Posterior cingulate gyrus (tissue), 11 donors: ENCODE data around the gene GPR62.

ENCODE experiments used
- DNase-seq, 10 donors: peaks; one replicate each; pipeline versions ENCODE4 v3.0.0 to v3.0.0-alpha.2; 2020 to 2021; ENCODE audit warnings: mixed read lengths in 3 of 10
- intact Hi-C: fragments of 100-400 bp; cut with DNase I; formaldehyde crosslinking; loops from one replicate; pipeline ENCODE4 v1.15.1; 2023

GPR62 gene

DNA sequence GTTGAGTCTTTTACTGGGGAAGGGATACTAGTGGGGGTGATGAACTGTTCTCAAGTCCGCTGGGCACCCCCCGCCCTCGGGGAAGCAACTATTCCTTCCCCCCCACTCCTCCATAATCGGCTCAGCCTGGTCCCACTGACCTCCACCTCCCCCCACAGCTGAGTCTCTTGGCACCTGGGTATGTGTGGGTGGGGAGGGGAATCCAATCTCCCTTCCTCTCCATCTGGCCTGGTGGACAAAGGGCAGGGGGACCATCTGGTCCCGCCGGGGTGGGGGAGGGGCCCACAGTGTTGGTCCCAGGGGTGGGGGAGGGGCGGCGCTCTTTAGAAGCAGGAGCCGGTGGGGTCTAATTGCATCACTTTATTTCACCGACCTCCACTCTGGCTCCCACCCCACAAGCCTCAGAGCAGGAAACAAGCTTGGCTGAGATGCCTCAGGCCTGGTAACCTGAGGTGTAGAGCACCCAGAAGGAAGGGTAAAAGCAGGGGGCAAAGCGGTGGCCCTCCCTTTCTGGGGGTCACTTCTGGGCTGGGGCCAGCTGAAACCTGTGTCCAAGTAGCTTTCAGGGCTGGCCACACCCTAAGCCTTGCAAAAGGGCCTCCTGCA lies 13.1 kb downstream of the GPR62 start:
- DNase-seq: no peak

GRCh38 chr3:51968883-51969678 lies 13.9 kb downstream of the GPR62 start:
- DNase-seq: no peak
- intact Hi-C loops: no loop called here

More for the DNA sequence above, 13.1 kb downstream of the GPR62 start:
- intact Hi-C loops: no loop called here

- intact Hi-C loops: no loop called here
- no peak for DNase-seq
These were observed 14.7 kb downstream of the GPR62 start for GRCh38 chr3:51969841-51970240.

- intact Hi-C loops: no loop called here
- no peak for DNase-seq
These were observed 15.6 kb downstream of the GPR62 start for GRCh38 chr3:51970606-51971300.

DNA sequence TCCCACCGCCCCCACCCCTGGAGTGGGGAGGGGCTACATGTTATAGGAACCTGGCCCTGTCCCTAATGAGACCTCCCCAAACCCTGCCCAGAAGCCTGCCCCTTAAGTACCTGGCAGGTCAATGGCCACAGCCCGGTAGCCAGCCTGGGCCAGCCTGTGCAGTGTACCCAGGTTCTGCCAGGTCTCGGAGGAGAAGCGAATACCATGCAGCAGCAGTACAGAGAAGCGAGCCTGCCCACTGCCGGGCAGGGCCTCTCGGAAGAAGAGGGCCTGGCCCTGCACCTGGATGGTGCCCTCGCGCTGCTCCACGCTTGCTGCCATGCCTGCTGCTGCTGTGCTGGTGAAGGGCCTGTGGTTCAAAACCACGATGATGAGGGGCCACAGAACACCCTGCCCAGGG lies 16.2 kb downstream of the GPR62 start:
- intact Hi-C loops: no loop called here
- peak in 1 of 10 donors; percentile 47 for DNase-seq

GRCh38 chr3:51974277-51974962 lies 19.2 kb downstream of the GPR62 start:
- intact Hi-C loops: loop anchor here (1.0 kb wide), 1 partner anchor 32 kb away; the partner anchor contains the start of gene PARP3
- peak in 3 of 10 donors; percentile 33 to 80 (median 79) for DNase-seq

DNA sequence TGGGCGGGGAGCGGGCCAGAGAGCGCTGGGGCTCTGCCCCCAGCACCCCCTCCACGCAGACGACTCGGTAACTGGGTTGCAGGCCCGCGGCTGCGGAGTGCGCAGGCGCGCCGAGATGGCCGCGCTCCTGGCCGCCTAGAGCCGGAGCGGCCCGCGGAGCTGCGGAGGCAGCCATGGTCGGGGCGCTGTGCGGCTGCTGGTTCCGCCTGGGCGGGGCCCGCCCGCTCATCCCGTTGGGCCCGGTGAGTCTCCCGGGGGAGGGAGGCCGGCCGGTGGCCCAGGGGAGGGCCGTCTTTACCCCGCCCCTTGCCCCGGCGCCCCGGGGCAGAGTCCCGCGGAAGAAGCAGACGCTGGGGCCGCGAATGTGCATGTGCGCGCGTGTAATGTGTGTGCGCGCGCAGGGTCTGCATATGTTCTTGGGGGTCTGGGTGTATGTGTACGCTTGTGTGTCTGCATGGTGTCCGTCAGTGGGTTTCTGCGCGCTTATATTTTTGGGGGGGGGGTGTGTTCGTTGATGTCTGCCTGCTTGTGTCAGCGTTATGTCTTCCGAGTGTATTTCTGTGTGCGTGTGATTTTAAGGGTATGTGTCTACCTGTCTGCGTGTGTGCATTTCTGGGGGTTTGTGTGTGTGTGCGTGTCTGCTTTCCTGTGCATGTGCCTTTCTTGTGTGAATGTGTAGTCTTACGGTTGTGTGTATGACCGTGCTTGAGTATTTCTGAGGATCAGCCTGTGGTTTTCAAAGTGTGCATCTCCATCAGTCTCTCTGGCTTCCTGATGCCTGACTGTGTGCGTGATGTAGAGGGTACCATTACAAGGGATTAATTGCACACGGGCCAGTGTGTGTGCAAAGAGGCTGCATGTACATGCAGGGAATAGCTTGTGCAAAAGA lies 20.0 kb downstream of the GPR62 start, which contains the start of gene ABHD14A:
Gene ABHD14A, plus strand, starts transcription at position 102 of the 889 bp plus-strand sequence. Its CDS starts 72 bp downstream, at position 174.
- intact Hi-C loops: loop anchor here (1.0 kb wide), 1 partner anchor 33 kb away; the partner anchor contains the start of gene PARP3
- peak; percentile 62 to 97 (median 73) for DNase-seq

GRCh38 chr3:51975852-51976549 lies 20.8 kb downstream of the GPR62 start:
- intact Hi-C loops: no loop called here
- peak; percentile 78 to 98 (median 90) for DNase-seq

GRCh38 chr3:51977446-51978142 lies 22.4 kb downstream of the GPR62 start:
- intact Hi-C loops: no loop called here
- DNase-seq: peak in 1 of 10 donors; percentile 79

GRCh38 chr3:51978143-51978502 lies 22.9 kb downstream of the GPR62 start:
- intact Hi-C loops: no loop called here
- peak in 2 of 10 donors; percentile 36 to 53 for DNase-seq

DNA sequence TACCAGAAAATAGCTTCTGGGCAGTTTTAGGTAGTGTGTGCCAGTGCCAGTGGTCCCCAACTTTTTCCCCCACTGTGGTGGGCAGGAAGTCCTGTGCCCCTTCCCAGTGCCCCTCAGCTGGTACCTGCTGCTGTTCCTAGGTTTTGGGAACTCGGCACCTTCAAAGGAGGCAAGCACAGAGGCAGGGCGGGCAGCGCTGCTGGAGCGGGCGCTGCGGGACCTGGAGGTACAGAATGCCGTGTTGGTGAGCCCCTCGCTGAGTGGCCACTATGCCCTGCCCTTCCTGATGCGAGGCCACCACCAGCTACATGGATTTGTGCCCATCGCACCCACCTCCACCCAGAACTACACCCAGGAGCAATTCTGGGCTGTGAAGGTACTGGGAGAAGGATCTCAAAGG lies 25.1 kb downstream of the GPR62 start:
- intact Hi-C loops: no loop called here
- DNase-seq: peak in 1 of 10 donors; percentile 47

DNA sequence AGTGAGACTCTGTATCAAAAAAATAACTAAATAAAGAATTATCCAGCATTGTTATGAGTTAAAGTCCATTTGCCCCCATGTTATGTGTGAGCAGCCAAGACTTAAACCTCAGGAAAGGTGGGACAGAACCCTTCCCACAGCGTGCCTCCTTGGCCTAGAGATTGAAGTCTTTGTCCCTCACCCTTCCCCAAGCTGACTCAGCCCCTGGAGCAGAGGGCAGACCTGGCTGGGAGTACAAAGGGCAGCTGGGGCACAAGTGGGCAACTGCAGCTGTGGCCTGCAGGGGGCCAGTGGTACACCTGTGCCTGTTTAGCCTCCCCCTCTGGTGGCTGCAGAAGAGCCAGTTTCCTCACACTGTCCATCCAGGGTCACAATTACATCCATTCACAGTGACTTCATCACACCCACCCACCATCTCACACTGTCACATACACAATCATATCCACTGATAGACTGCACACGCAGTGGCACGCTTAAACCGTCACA lies 27.2 kb downstream of the GPR62 start:
- DNase-seq: peak in 1 of 10 donors; percentile 71
- intact Hi-C loops: no loop called here

GRCh38 chr3:51982838-51983577 lies 27.8 kb downstream of the GPR62 start, which contains the start of gene ACY1:
TSS of gene ACY1 (plus strand) at chr3:51983535. CDS start at chr3:51984065, 530 bp downstream.
- intact Hi-C loops: no loop called here
- DNase-seq: peak; percentile 63 to 97 (median 76)

- peak in 1 of 10 donors; percentile 79 for DNase-seq
- intact Hi-C loops: no loop called here
These were observed 28.5 kb downstream of the GPR62 start for GRCh38 chr3:51983578-51984268.

DNA sequence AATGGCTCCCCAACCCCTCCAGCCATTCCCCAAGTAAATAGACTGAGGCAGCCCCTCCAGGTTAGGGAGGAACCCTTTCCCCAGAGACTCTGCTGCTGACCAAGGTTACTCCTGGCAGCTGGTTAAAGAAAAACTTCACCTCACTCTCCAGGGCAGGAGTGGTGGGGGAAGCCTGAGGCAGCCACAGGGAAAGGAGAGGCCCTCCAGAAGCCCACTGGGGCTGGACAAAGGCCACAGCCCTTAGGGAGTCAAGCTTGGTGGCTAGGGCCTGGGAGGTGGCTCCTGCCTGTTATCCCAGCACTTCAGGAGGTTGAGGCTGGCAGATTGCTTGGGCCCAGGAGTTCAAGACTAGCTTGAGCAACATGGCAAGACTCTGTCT lies 29.1 kb downstream of the GPR62 start:
- peak in 1 of 10 donors; percentile 45 for DNase-seq
- intact Hi-C loops: no loop called here

GRCh38 chr3:51985063-51985462 lies 29.9 kb downstream of the GPR62 start:
- no peak for DNase-seq
- intact Hi-C loops: no loop called here
